A673 (cell line): ENCODE measurements around the gene CRIP1.

ENCODE experiments used
- EZH2 ChIP-seq: fragments of 200-600 bp; sonication (generic); IDR thresholded peaks from 2 replicates; pipeline ENCODE4 v1.6.1; 2017; ENCODE audit warnings: borderline replicate concordance, low read depth, mild to moderate bottlenecking, mixed read lengths, antibody characterized with exemption, low read length; ENCODE audit not compliant: poor library complexity, severe bottlenecking
- TF ChIP-seq, protein P1 (sequence below): fragments of 300-800, 200-600 bp; sonication (generic); conservative IDR thresholded peaks from 2 replicates; pipeline ENCODE4 v1.5.1; 2017; ENCODE audit warnings: low read depth, mild to moderate bottlenecking, antibody characterized with exemption, low read length, moderate library complexity, mixed read lengths

DNA sequence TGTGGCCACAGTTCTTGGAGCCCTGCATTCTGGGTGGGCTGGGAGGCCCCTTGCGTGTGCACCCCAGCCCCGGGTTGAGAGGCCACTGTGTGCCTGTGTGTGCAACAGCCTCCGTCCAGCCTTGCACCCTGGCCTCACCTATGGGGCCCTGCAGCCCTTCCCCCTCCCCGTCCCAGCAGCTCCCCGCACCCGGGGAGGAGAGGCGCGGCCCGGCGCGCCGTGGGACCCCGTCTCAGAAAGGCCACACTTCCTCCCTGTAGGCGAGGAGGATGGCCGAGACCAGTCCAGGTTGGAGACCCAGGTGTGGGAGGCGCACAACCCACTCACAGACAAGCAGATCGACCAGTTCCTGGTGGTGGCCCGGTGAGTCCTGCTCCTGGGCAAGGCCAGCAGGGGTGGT lies 28.7 kb upstream of the CRIP1 start:
- TF ChIP-seq, protein P1, sequence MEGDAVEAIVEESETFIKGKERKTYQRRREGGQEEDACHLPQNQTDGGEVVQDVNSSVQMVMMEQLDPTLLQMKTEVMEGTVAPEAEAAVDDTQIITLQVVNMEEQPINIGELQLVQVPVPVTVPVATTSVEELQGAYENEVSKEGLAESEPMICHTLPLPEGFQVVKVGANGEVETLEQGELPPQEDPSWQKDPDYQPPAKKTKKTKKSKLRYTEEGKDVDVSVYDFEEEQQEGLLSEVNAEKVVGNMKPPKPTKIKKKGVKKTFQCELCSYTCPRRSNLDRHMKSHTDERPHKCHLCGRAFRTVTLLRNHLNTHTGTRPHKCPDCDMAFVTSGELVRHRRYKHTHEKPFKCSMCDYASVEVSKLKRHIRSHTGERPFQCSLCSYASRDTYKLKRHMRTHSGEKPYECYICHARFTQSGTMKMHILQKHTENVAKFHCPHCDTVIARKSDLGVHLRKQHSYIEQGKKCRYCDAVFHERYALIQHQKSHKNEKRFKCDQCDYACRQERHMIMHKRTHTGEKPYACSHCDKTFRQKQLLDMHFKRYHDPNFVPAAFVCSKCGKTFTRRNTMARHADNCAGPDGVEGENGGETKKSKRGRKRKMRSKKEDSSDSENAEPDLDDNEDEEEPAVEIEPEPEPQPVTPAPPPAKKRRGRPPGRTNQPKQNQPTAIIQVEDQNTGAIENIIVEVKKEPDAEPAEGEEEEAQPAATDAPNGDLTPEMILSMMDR = no peak
- TF ChIP-seq EZH2 = no peak
